WTC11 (cell line): ENCODE results near the gene MDFIC. TPM values are rescaled to one million over a fixed set of nuclear protein-coding genes. Genes with fewer than 3 reads are reported as not detected.

Experiments used
- ATAC-seq: fragments of 200-7000 bp; cut with Tn5 transposase; 2 replicates; pipeline ENCODE4 v1.10.0; 2021; ENCODE audit warnings: mild to moderate bottlenecking, moderate library complexity
- CTCF ChIA-PET: fragments of 300-600 bp; sonication (Branson Sonifier 250); formaldehyde crosslinking; loops from one replicate; lab custom pipeline; 2021; ENCODE audit warnings: antibody characterized with exemption; lab: Charles Lee
- POLR2A ChIA-PET: fragments of 350-600 bp; sonication (Branson Sonifier 250); formaldehyde crosslinking; loops from one replicate; lab custom pipeline; 2021; ENCODE audit warnings: antibody characterized with exemption; lab: Charles Lee
- DNase-seq: peaks from one replicate; pipeline ENCODE4 v3.0.0; 2021; ENCODE audit warnings: low spot score
- H3K27ac Mint-ChIP-seq: 2 replicates; pipeline ENCODE4 v1.8.0; 2021; ENCODE audit warnings: mixed read lengths
- H3K27me3 Mint-ChIP-seq: 2 replicates; pipeline ENCODE4 v1.8.0; 2021; ENCODE audit warnings: low read depth, mild to moderate bottlenecking, moderate library complexity, mixed read lengths
- H3K36me3 Mint-ChIP-seq: 2 replicates; pipeline ENCODE4 v1.8.0; 2021; ENCODE audit warnings: mixed read lengths
- H3K4me1 Mint-ChIP-seq: 2 replicates; pipeline ENCODE4 v1.8.0; 2022; ENCODE audit warnings: mixed read lengths
- H3K4me3 Mint-ChIP-seq: 2 replicates; pipeline ENCODE4 v1.8.0; 2021; ENCODE audit warnings: mild to moderate bottlenecking, moderate library complexity, mixed read lengths
- H3K9me3 Mint-ChIP-seq: 2 replicates; pipeline ENCODE4 v1.8.0; 2021; ENCODE audit warnings: mixed read lengths
- FOXP1 ChIP-seq: sonication (generic); formaldehyde crosslinking; IDR thresholded peaks from 2 replicates; pipeline ENCODE4 v1.8.0; 2022; ENCODE audit warnings: missing genetic modification reagents, mild to moderate bottlenecking, moderate library complexity, borderline replicate concordance
- HMGA2 ChIP-seq: fragments of 250-450 bp; sonication (Bioruptor Pico); IDR thresholded peaks from 2 replicates; pipeline ENCODE4 v1.4.0; 2021; ENCODE audit warnings: mild to moderate bottlenecking, moderate library complexity
- IRF2 ChIP-seq: sonication (generic); formaldehyde crosslinking; IDR thresholded peaks from 2 replicates; pipeline ENCODE4 v1.8.0; 2022; ENCODE audit warnings: low read depth, missing genetic modification reagents, borderline replicate concordance
- MYBL2 ChIP-seq: sonication (generic); formaldehyde crosslinking; IDR thresholded peaks from 2 replicates; pipeline ENCODE4 v1.8.1; 2023; ENCODE audit warnings: mild to moderate bottlenecking, moderate library complexity, missing genetic modification reagents
- NR3C1 ChIP-seq: sonication (generic); formaldehyde crosslinking; conservative IDR thresholded peaks from 2 replicates; pipeline ENCODE4 v1.8.1; 2023; ENCODE audit warnings: low read depth, mild to moderate bottlenecking, missing genetic modification reagents
- PREB ChIP-seq: sonication (generic); formaldehyde crosslinking; IDR thresholded peaks from 2 replicates; pipeline ENCODE4 v1.8.1; 2022; ENCODE audit warnings: mild to moderate bottlenecking, missing genetic modification reagents, moderate library complexity, borderline replicate concordance
- RORB ChIP-seq: fragments of 250-450 bp; sonication (Bioruptor Pico); IDR thresholded peaks from 2 replicates; pipeline ENCODE4 v1.9.0; 2021; ENCODE audit warnings: mild to moderate bottlenecking
- ZBTB43 ChIP-seq: sonication (generic); formaldehyde crosslinking; IDR thresholded peaks from 2 replicates; pipeline ENCODE4 v1.8.1; 2023; ENCODE audit warnings: mild to moderate bottlenecking, missing genetic modification reagents
- ZNF219 ChIP-seq: sonication (generic); formaldehyde crosslinking; IDR thresholded peaks from 2 replicates; pipeline ENCODE4 v1.8.0; 2023; ENCODE audit warnings: missing genetic modification reagents, mild to moderate bottlenecking, borderline replicate concordance
- ZNF317 ChIP-seq: sonication (generic); formaldehyde crosslinking; IDR thresholded peaks from 2 replicates; pipeline ENCODE4 v1.8.1; 2023; ENCODE audit warnings: low read depth, mild to moderate bottlenecking, moderate library complexity, missing genetic modification reagents, borderline replicate concordance
- ZNF425 ChIP-seq: fragments of 250-450 bp; sonication (Bioruptor Pico); conservative IDR thresholded peaks from 2 replicates; pipeline ENCODE4 v1.9.0; 2021; ENCODE audit warnings: mild to moderate bottlenecking
- ZNF532 ChIP-seq: fragments of 250-450 bp; sonication (Bioruptor Pico); IDR thresholded peaks from 2 replicates; pipeline ENCODE4 v1.9.0; 2021; ENCODE audit warnings: mild to moderate bottlenecking, borderline replicate concordance
- total RNA-seq: library from RNA; stranded (reverse); gene quantifications from 3 replicates; pipeline ENCODE4 v1.2.3, GENCODE V29; 2021
- TF ChIP-seq, protein P1 (sequence below): sonication (generic); formaldehyde crosslinking; IDR thresholded peaks from 2 replicates; pipeline ENCODE4 v1.8.1; 2023; ENCODE audit warnings: mild to moderate bottlenecking, missing genetic modification reagents, moderate library complexity
- TF ChIP-seq, protein P2 (sequence below): sonication (generic); formaldehyde crosslinking; IDR thresholded peaks from 2 replicates; pipeline ENCODE4 v1.8.1; 2023; ENCODE audit warnings: mild to moderate bottlenecking, missing genetic modification reagents, borderline replicate concordance
- TF ChIP-seq, protein P3 (sequence below): sonication (generic); formaldehyde crosslinking; IDR thresholded peaks from 2 replicates; pipeline ENCODE4 v1.8.1; 2022; ENCODE audit warnings: missing genetic modification reagents, borderline replicate concordance
- TF ChIP-seq, protein P4 (sequence below): sonication (generic); formaldehyde crosslinking; IDR thresholded peaks from 2 replicates; pipeline ENCODE4 v1.8.0; 2023; ENCODE audit warnings: mild to moderate bottlenecking, missing genetic modification reagents

Gene MDFIC
- total RNA-seq, 1 experiment from 2014 or later: 8.4 TPM

GRCh38 chr7:114949231-114949630, 27.3 kb downstream of the MDFIC start (continued):
- TF ChIP-seq, protein P1, sequence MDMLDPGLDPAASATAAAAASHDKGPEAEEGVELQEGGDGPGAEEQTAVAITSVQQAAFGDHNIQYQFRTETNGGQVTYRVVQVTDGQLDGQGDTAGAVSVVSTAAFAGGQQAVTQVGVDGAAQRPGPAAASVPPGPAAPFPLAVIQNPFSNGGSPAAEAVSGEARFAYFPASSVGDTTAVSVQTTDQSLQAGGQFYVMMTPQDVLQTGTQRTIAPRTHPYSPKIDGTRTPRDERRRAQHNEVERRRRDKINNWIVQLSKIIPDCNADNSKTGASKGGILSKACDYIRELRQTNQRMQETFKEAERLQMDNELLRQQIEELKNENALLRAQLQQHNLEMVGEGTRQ (CRISPR knock-in tag): no peak
- TF ChIP-seq ZNF219: no peak

GRCh38 chr7:114952296-114952695, 30.4 kb downstream of the MDFIC start:
- no peak for ATAC-seq
- no peak overlapping the region for H3K4me3 Mint-ChIP-seq
- no peak for DNase-seq
- CTCF ChIA-PET: interaction anchor here (1.0 kb wide), 1 partner anchor 13 kb away, joined by 3 read pairs; no protein-coding TSS in a partner anchor
- no peaks in the 10 kb centered on the region for H3K9me3 Mint-ChIP-seq
- POLR2A ChIA-PET: no interaction called here
- H3K27me3 Mint-ChIP-seq: no peaks in the 10 kb centered on the region
- no peaks in the 10 kb centered on the region for H3K36me3 Mint-ChIP-seq
- no peak overlapping the region for H3K27ac Mint-ChIP-seq
- H3K4me1 Mint-ChIP-seq: peaks cover 11% of the 10 kb centered on the region
- no peak for TF ChIP-seq NR3C1 (CRISPR knock-in tag)
- TF ChIP-seq IRF2 (CRISPR knock-in tag): no peak
- TF ChIP-seq HMGA2 (CRISPR knock-in tag): no peak
- no peak for TF ChIP-seq RORB (CRISPR knock-in tag)
- TF ChIP-seq, protein P2, sequence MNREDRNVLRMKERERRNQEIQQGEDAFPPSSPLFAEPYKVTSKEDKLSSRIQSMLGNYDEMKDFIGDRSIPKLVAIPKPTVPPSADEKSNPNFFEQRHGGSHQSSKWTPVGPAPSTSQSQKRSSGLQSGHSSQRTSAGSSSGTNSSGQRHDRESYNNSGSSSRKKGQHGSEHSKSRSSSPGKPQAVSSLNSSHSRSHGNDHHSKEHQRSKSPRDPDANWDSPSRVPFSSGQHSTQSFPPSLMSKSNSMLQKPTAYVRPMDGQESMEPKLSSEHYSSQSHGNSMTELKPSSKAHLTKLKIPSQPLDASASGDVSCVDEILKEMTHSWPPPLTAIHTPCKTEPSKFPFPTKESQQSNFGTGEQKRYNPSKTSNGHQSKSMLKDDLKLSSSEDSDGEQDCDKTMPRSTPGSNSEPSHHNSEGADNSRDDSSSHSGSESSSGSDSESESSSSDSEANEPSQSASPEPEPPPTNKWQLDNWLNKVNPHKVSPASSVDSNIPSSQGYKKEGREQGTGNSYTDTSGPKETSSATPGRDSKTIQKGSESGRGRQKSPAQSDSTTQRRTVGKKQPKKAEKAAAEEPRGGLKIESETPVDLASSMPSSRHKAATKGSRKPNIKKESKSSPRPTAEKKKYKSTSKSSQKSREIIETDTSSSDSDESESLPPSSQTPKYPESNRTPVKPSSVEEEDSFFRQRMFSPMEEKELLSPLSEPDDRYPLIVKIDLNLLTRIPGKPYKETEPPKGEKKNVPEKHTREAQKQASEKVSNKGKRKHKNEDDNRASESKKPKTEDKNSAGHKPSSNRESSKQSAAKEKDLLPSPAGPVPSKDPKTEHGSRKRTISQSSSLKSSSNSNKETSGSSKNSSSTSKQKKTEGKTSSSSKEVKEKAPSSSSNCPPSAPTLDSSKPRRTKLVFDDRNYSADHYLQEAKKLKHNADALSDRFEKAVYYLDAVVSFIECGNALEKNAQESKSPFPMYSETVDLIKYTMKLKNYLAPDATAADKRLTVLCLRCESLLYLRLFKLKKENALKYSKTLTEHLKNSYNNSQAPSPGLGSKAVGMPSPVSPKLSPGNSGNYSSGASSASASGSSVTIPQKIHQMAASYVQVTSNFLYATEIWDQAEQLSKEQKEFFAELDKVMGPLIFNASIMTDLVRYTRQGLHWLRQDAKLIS (CRISPR knock-in tag): no peak
- TF ChIP-seq, protein P3, sequence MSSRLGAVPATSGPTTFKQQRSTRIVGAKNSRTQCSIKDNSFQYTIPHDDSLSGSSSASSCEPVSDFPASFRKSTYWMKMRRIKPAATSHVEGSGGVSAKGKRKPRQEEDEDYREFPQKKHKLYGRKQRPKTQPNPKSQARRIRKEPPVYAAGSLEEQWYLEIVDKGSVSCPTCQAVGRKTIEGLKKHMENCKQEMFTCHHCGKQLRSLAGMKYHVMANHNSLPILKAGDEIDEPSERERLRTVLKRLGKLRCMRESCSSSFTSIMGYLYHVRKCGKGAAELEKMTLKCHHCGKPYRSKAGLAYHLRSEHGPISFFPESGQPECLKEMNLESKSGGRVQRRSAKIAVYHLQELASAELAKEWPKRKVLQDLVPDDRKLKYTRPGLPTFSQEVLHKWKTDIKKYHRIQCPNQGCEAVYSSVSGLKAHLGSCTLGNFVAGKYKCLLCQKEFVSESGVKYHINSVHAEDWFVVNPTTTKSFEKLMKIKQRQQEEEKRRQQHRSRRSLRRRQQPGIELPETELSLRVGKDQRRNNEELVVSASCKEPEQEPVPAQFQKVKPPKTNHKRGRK: no peak
- no peak for TF ChIP-seq FOXP1 (CRISPR knock-in tag)
- TF ChIP-seq ZBTB43 (CRISPR knock-in tag): no peak
- TF ChIP-seq ZNF532: no peak
- TF ChIP-seq PREB (CRISPR knock-in tag): no peak
- TF ChIP-seq ZNF425 (CRISPR knock-in tag): no peak
- TF ChIP-seq ZNF219: no peak
- TF ChIP-seq MYBL2 (CRISPR knock-in tag): no peak
- no peak for TF ChIP-seq ZNF317 (CRISPR knock-in tag)
- TF ChIP-seq, protein P4, sequence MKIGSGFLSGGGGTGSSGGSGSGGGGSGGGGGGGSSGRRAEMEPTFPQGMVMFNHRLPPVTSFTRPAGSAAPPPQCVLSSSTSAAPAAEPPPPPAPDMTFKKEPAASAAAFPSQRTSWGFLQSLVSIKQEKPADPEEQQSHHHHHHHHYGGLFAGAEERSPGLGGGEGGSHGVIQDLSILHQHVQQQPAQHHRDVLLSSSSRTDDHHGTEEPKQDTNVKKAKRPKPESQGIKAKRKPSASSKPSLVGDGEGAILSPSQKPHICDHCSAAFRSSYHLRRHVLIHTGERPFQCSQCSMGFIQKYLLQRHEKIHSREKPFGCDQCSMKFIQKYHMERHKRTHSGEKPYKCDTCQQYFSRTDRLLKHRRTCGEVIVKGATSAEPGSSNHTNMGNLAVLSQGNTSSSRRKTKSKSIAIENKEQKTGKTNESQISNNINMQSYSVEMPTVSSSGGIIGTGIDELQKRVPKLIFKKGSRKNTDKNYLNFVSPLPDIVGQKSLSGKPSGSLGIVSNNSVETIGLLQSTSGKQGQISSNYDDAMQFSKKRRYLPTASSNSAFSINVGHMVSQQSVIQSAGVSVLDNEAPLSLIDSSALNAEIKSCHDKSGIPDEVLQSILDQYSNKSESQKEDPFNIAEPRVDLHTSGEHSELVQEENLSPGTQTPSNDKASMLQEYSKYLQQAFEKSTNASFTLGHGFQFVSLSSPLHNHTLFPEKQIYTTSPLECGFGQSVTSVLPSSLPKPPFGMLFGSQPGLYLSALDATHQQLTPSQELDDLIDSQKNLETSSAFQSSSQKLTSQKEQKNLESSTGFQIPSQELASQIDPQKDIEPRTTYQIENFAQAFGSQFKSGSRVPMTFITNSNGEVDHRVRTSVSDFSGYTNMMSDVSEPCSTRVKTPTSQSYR (CRISPR knock-in tag): no peak
